Activated naive CD8-positive, alpha-beta T cell treated with anti-CD3 and anti-CD28 coated beads, Interleukin-2, amount 10 ng/mL, durations not matched to agents 7 days and 5 days (primary cell): ENCODE results near the gene RERE. TPM values are rescaled to one million over a fixed set of nuclear protein-coding genes. Genes with fewer than 3 reads are reported as not detected.

Source experiments
- ATAC-seq: fragments of 150-1000 bp; cut with Tn5 transposase; one replicate; pipeline ENCODE4 v1.10.0; 2021; ENCODE audit warnings: low read depth, moderate library complexity
- POLR2A ChIA-PET: fragments of 350-600 bp; sonication (Branson Sonifier 250); formaldehyde crosslinking; loops from one replicate; lab custom pipeline; 2021; ENCODE audit warnings: antibody characterized with exemption; lab: Charles Lee
- DNase-seq: peaks from one replicate; pipeline ENCODE4 v3.0.0; 2021
- H3K27ac Mint-ChIP-seq: one replicate; pipeline ENCODE4 v1.8.0; 2022; ENCODE audit warnings: mild to moderate bottlenecking, mixed read lengths
- H3K27me3 Mint-ChIP-seq: one replicate; pipeline ENCODE4 v1.8.0; 2022; ENCODE audit warnings: mild to moderate bottlenecking, moderate library complexity, mixed read lengths
- H3K36me3 Mint-ChIP-seq: one replicate; pipeline ENCODE4 v1.8.0; 2021; ENCODE audit warnings: mild to moderate bottlenecking, mixed read lengths
- H3K4me1 Mint-ChIP-seq: one replicate; pipeline ENCODE4 v1.8.0; 2021; ENCODE audit warnings: mixed read lengths
- H3K4me3 Mint-ChIP-seq: one replicate; pipeline ENCODE4 v1.8.0; 2022; ENCODE audit warnings: mild to moderate bottlenecking, moderate library complexity, mixed read lengths
- H3K9me3 Mint-ChIP-seq: one replicate; pipeline ENCODE4 v1.8.0; 2021; ENCODE audit warnings: mixed read lengths
- total RNA-seq, 2 experiments: library from RNA; stranded (reverse); gene quantifications; one replicate each; pipeline ENCODE4 v1.2.3, GENCODE V29; 2021

Gene RERE
- total RNA-seq, 2 experiments from 2014 or later = 64.4 to 68.7 TPM

DNA sequence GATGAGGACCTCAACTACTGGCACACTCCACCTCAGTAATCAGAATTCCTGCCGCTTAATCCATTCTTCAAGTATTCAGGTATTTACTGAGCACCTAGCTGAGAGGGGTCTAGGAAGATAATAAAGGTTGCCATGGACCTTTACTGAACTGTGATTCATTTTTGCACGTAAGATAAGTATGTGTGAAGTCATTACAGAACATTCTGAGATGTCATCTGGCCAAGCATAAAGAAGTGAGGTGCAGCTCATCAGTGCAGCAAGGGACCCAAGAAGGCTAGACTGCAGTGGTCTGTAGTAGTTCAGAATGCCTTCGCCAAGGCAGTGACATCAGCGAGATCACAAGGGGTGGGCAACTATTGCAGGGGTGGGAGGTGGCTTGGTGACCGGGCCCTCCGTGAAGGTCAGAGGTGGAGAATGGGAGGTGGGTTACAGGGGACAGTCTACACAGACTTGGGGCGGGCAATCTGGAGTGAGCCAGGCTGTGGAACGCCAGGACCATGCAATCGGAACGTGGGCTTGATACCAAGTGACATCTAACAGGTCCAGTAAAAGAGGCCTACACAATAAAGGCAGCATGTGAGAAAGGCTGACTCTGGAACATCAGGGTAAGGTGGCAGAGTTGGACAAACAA, 392.2 kb downstream of the RERE start:
- Mint-ChIP-seq H3K9me3 (no peaks in the 10 kb centered on the region), H3K27me3 (no peaks in the 10 kb centered on the region), H3K4me3 (no peak overlapping the region), H3K4me1 (peaks cover 50% of the 10 kb centered on the region), H3K27ac (peak overlapping the region; percentile 39), H3K36me3 (peaks cover 8% of the 10 kb centered on the region)
- ATAC-seq (no peak), DNase-seq (no peak)
- POLR2A ChIA-PET = interaction anchor here (0.6 to 2.6 kb wide), 7 partner anchors 24 to 500 kb away, joined by 3 to 7 read pairs (median 4); partner anchors contain the start of gene ENO1

DNA sequence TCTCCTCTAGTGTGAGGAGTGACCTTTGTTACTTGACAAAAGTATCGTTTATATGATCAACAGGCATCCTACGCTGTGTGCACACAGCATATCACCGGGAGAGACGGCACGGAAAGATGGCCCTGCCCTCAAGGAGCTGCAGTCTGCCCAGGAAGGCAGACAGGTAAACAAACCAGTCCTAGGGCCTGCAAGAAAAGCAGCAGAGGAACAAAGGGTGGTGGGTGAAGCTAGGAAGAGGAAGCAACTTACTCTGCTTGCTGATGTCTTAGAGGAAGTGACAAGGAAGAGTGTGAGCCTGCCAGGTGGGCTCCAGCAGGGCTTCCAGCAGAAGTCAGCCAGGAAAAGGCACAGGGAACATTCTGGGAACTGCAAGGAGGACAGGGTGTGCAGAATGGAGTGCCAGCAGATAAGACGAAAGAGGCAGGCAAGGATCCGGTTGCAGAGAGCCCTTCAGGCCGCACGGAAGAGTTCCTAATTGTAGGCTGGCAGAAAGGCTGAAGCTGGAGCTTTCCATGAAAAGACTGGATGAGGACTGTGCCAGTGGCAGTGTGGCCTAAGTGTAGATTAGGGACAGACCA, 392.8 kb downstream of the RERE start:
- peaks cover 8% of the 10 kb centered on the region for H3K36me3 Mint-ChIP-seq
- peaks cover 44% of the 10 kb centered on the region for H3K4me1 Mint-ChIP-seq
- peak overlapping the region; percentile 93 for H3K27ac Mint-ChIP-seq
- H3K4me3 Mint-ChIP-seq = peak overlapping the region; percentile 86
- POLR2A ChIA-PET = interaction anchor here (0.6 to 2.6 kb wide), 9 partner anchors 15 to 499 kb away, joined by 3 to 8 read pairs (median 4); partner anchors contain the start of gene ENO1
- no peaks in the 10 kb centered on the region for H3K9me3 Mint-ChIP-seq
- no peaks in the 10 kb centered on the region for H3K27me3 Mint-ChIP-seq
- ATAC-seq (peak; percentile 49), DNase-seq (peak; percentile 53)

DNA sequence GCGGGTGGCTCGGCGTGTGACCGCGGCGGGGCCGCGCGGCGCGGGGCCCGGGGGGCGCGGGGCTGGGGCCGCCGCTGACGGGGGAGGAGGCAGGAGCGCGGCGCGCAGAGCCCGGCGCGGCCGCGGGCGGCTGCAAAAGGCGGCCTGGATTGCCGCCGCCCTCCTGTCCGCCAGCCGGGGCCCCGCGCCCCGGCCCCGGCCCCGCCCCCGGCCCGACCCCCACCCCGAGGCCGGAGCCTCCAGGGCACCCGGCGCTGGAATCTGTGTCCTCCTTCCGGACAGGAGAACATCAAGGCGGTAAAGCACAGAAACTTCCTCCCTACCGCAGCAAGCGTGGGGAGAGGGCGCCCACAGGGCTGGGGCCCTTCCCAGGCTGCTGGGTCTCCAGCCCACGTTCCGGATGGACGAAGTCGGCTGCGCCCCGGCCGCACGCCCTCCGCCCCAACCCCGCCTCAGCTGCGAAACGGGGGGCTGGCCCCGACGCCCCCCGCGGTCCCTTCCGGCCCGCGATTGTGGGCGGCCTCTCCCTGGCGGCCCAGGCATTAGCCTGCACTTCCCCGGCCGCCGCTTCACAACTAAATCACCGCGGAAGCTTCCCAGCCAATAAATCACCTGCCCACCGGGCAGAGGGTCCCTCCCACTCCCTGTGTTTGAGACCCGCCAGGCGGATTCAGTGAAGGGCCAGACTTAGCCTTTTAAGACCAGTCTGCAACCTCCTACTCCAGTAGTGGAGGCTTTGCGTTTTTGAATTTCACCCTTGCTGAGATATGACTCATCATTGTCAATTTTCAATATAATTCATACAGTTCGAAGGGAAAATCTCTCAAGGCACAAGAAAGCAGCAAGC, 393.5 kb downstream of the RERE start:
- DNase-seq (peak; percentile 70), ATAC-seq (peak; percentile 41)
- Mint-ChIP-seq H3K9me3 (no peaks in the 10 kb centered on the region), H3K36me3 (peaks cover 8% of the 10 kb centered on the region), H3K27me3 (no peaks in the 10 kb centered on the region), H3K4me1 (peaks cover 37% of the 10 kb centered on the region), H3K27ac (peak overlapping the region; percentile 93), H3K4me3 (peak overlapping the region; percentile 86)
- POLR2A ChIA-PET = interaction anchor here (0.6 to 2.6 kb wide), 7 partner anchors 15 to 454 kb away, joined by 3 to 8 read pairs (median 7); partner anchors contain the start of gene ENO1

DNA sequence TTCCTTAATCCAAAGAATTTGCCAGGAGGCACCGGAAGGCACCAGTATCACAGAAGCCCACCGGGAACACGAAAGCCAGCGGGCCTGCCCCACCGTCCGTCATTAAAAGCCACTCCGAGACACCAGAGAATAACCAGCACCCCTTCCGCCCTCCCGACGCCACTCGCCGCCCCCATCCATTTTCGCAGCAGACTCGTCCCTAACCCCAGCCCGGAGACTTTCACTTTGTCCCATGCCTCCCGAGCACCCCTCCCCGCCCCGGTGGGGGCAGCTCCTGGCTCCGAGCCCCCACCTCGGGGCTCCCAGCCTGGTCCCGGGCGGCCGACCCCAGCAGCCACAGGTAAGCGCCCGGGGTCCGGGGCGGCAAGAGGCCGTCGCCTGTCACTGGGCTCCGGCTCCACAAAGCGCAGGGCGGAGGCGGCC, 394.2 kb downstream of the RERE start:
- Mint-ChIP-seq H3K9me3 (no peaks in the 10 kb centered on the region), H3K4me1 (peaks cover 37% of the 10 kb centered on the region), H3K4me3 (no peak overlapping the region), H3K27ac (no peak overlapping the region), H3K36me3 (peaks cover 13% of the 10 kb centered on the region), H3K27me3 (no peaks in the 10 kb centered on the region)
- POLR2A ChIA-PET = interaction anchor here (0.6 to 2.6 kb wide), 2 partner anchors 27 to 1892 kb away, joined by 5 to 7 read pairs; no protein-coding TSS in a partner anchor
- DNase-seq (peak; percentile 66), ATAC-seq (peak; percentile 7)

DNA sequence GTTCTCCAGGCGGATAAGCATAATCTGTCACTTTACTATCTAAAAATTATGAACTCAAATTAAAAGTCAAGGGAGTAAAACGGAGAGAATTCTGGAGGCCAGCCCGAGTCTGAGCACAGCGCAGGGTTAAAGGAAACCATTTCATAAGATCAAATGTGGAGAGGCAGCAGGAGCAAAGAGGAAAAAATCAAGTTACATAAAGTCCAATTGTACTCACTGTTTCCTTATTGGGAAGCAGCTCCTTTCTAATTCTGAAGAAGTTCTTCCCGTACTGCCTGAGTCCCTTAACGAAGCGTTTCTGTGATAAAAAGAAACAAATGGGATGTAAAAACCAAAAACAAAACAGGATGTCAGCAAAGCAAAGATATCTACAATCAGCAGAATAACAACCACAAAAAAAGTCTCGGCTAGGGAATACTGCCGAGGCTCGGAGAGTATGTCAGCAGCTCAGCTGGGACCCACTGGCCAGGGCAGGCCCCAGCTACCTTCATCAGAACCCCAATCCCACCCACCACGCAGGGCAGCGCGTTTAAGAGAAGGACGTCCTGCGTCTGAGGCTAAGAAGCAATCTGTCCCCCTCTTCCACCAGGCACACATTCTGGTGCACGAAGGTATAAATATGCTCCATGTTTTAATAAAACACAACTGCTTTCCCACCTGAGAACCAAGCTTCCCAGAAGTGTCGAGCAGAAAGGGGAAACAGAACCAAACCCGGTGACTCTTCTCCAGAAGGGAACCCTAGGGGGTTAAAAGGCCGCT, 394.8 kb downstream of the RERE start:
- no peak for DNase-seq
- H3K27ac Mint-ChIP-seq = no peak overlapping the region
- H3K9me3 Mint-ChIP-seq = no peaks in the 10 kb centered on the region
- no peak for ATAC-seq
- POLR2A ChIA-PET = interaction anchor here (0.6 to 2.6 kb wide), 5 partner anchors 8 to 1893 kb away, joined by 3 to 7 read pairs (median 5); no protein-coding TSS in a partner anchor
- H3K27me3 Mint-ChIP-seq = no peaks in the 10 kb centered on the region
- peaks cover 16% of the 10 kb centered on the region for H3K36me3 Mint-ChIP-seq
- H3K4me1 Mint-ChIP-seq = peaks cover 36% of the 10 kb centered on the region
- H3K4me3 Mint-ChIP-seq = no peak overlapping the region

DNA sequence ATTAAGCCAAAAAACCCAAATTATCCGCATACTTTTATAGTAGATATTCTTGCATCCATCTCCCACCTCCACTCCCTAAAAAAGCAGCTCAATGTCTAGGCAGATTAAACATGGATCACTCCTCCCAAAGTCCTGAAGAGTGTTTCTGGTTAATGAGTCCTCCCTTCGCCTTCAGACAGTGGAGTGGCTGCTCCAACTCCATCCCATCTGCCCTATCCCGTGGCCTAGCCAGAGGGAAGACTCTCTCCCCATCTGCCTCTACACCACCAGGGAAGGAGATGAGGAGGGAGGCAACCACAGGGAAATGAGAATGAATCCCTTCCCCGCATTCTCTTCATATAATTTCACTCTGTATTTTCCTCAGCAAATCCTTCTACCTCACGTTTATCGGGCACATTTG, 395.7 kb downstream of the RERE start:
- Mint-ChIP-seq H3K27ac (no peak overlapping the region), H3K4me3 (no peak overlapping the region), H3K36me3 (peaks cover 17% of the 10 kb centered on the region), H3K27me3 (no peaks in the 10 kb centered on the region), H3K4me1 (peaks cover 34% of the 10 kb centered on the region), H3K9me3 (no peaks in the 10 kb centered on the region)
- ATAC-seq (no peak), DNase-seq (no peak)
- POLR2A ChIA-PET = interaction anchor here (1.0 to 1.6 kb wide), 2 partner anchors 9 to 25 kb away, joined by 3 to 7 read pairs; no protein-coding TSS in a partner anchor

DNA sequence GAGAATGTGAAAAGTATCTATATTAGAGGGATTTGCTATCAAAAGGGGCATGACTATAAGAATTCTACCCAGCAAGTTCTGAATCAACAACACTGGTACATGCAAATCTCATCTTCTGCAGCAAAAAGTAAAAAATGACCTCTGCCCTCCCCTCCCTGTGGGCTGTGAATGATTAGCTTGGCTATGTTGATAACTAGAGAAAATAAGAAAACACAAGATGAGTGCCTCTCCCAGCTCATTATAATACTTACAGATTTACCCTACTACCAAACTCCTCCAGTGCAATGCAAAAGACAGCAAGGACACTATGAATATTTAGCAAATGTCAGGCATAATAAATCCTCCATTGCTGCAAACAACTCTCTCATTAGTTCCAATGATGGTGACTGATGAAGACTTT, 397.1 kb downstream of the RERE start:
- peaks cover 25% of the 10 kb centered on the region for H3K36me3 Mint-ChIP-seq
- H3K27ac Mint-ChIP-seq = no peak overlapping the region
- H3K9me3 Mint-ChIP-seq = no peaks in the 10 kb centered on the region
- DNase-seq = no peak
- H3K27me3 Mint-ChIP-seq = no peaks in the 10 kb centered on the region
- peaks cover 26% of the 10 kb centered on the region for H3K4me1 Mint-ChIP-seq
- no peak overlapping the region for H3K4me3 Mint-ChIP-seq
- POLR2A ChIA-PET = no interaction called here
- ATAC-seq = no peak

DNA sequence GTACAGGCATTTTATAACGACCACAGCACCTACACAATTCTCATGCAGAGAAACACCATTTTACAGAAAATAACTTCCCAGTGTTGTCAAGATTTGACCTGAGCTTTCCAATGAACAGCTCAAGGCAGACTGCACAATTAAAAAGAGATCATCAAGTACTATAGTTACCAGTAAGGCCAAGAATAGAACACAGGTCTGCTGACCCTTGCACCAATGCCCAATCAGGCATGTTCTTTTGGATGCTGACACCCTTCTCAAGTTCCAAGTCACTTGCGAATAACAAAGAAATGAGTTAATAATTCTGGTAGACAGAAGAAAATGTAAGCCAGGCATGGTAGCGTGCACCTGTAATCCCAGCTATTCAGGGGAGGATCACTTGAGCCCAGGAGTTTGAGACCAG, 397.6 kb downstream of the RERE start:
- ATAC-seq (no peak), DNase-seq (no peak)
- H3K9me3 Mint-ChIP-seq = no peaks in the 10 kb centered on the region
- no peaks in the 10 kb centered on the region for H3K27me3 Mint-ChIP-seq
- H3K4me1 Mint-ChIP-seq = peaks cover 24% of the 10 kb centered on the region
- H3K27ac Mint-ChIP-seq = no peak overlapping the region
- peaks cover 26% of the 10 kb centered on the region for H3K36me3 Mint-ChIP-seq
- no peak overlapping the region for H3K4me3 Mint-ChIP-seq
- POLR2A ChIA-PET = no interaction called here

DNA sequence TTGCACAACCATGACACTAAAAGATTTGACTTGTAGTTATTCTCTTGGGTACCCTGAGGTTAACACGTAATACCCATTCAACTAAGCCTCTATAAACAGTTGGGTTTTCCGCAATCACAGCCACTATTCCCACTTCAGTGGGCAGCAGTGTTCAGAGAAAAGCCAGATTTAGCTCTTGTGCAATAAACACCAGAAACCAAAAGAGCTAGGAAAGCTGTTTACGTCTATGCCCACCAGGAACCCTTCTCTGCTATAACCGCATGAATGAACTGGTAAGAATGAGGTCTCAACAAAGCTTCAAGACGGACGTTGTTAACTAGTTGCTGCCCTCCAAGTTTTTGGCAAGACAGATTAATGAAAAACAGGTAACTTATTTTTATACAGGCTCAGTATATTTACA, 398.3 kb downstream of the RERE start:
- no peak overlapping the region for H3K4me3 Mint-ChIP-seq
- DNase-seq (no peak), ATAC-seq (no peak)
- POLR2A ChIA-PET = interaction anchor here (0.6 kb wide), 1 partner anchor 11 kb away, joined by 3 read pairs; no protein-coding TSS in a partner anchor
- H3K36me3 Mint-ChIP-seq = peaks cover 27% of the 10 kb centered on the region
- H3K4me1 Mint-ChIP-seq = peaks cover 18% of the 10 kb centered on the region
- H3K9me3 Mint-ChIP-seq = no peaks in the 10 kb centered on the region
- no peaks in the 10 kb centered on the region for H3K27me3 Mint-ChIP-seq
- no peak overlapping the region for H3K27ac Mint-ChIP-seq

DNA sequence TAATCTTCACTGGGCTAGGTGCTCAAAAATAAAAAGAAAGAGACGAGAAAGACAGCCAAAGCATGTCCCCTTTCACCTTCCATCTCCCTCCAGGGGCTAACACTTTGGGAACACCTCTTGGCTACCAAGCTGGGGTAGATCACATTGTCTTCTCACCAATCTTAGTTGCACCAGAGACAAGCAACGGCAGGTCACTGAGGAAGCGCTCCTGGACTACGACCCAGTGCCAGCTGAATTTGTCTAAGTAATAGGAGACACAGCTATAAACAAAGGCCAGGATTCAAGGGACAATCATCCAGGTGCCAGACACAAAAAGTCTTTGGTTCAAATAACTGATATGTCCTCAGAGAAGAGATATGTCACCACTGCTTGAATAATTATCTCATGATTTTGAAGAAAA, 399.1 kb downstream of the RERE start:
- Mint-ChIP-seq H3K4me1 (peaks cover 16% of the 10 kb centered on the region), H3K9me3 (no peaks in the 10 kb centered on the region), H3K27ac (no peak overlapping the region), H3K36me3 (peaks cover 29% of the 10 kb centered on the region), H3K27me3 (no peaks in the 10 kb centered on the region), H3K4me3 (no peak overlapping the region)
- DNase-seq = no peak
- no peak for ATAC-seq
- POLR2A ChIA-PET = no interaction called here

DNA sequence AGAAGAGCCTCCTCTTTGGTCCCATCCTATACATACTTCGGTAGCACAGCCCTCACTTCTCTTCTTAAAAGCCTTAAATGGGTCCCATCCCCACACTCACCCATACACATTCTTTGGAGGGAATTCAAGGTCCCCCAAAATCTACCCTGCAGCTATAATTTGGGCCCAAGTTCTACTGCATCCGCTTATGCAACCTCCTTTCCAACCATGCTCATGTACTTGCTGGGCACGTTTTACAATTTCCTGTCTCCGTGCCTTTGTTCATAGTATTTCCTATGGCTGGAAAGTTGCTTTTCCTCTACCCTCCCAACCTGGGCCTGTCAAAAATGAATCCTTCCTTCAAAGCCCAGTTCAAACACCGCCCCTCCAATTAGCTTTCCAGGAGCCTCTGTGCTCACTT, 399.8 kb downstream of the RERE start:
- Mint-ChIP-seq H3K4me3 (no peak overlapping the region), H3K27ac (peak overlapping the region; percentile 5), H3K9me3 (no peaks in the 10 kb centered on the region), H3K27me3 (no peaks in the 10 kb centered on the region), H3K4me1 (peaks cover 16% of the 10 kb centered on the region), H3K36me3 (peaks cover 31% of the 10 kb centered on the region)
- no peak for DNase-seq
- POLR2A ChIA-PET = no interaction called here
- no peak for ATAC-seq

DNA sequence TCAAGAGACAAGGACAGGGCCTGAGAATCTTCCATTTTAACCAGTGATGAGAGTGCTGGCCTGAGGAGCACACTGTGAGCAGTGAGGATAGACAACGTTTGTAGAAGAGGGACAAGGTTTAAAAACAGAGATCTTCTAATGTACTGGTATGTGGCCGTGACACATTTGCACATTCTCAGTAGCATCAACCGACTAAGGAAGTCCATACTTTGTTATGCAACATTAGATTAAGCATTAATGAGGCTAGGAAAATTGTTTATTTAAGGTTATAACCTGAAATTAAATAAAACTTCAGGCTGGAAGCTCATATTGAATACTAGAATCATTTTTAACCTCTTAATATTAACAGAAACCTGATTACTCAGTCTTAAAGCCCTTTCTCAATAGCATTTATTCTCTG, 400.6 kb downstream of the RERE start:
- Mint-ChIP-seq H3K36me3 (peaks cover 36% of the 10 kb centered on the region), H3K27ac (no peak overlapping the region), H3K9me3 (no peaks in the 10 kb centered on the region), H3K4me3 (no peak overlapping the region), H3K4me1 (peaks cover 18% of the 10 kb centered on the region), H3K27me3 (no peaks in the 10 kb centered on the region)
- ATAC-seq = no peak
- POLR2A ChIA-PET = no interaction called here
- no peak for DNase-seq
